Ovary (tissue), 9 donors: ENCODE results near the gene GOSR1. TPM values are rescaled to one million over a fixed set of nuclear protein-coding genes. Genes with fewer than 3 reads are reported as not detected.
"Not testable (repeated sequence)": the region's sequence is repeated elsewhere in the genome, so short reads cannot be mapped to it uniquely, and the experiment has no call there.

Source experiments
- DNase-seq, 5 donors: peaks; one replicate each; pipeline ENCODE4 v3.0.0-alpha.2; 2019 to 2020
- H3K27ac ChIP-seq, 2 donors: fragments of 200-600 bp; one replicate each; pipeline versions ENCODE4 v1.5.1 to v1.8.0; 2019 to 2022
- H3K27me3 ChIP-seq: fragments of 200-600 bp; one replicate; pipeline ENCODE4 v1.8.0; 2022
- H3K36me3 ChIP-seq: fragments of 200-600 bp; sonication (generic); one replicate; pipeline ENCODE4 v1.5.1; 2019
- H3K4me1 ChIP-seq: one replicate; pipeline ENCODE4 v1.8.1; 2013; ENCODE audit warnings: mild to moderate bottlenecking, moderate library complexity; ENCODE audit not compliant: insufficient read depth
- H3K4me3 ChIP-seq: fragments of 200-600 bp; sonication (generic); one replicate; pipeline ENCODE4 v1.5.1; 2017
- H3K9me3 ChIP-seq, 2 donors: fragments of 200-600 bp in 1 of 2; sonication (generic) in 1 of 2; one replicate each; pipeline versions ENCODE4 v1.5.1 to v1.8.1; 2013 to 2019; ENCODE audit warnings: mild to moderate bottlenecking in 1 of 2, moderate library complexity in 1 of 2
- EP300 ChIP-seq: sonication (generic); formaldehyde crosslinking; IDR thresholded peaks from one replicate; pipeline ENCODE4 v1.6.1; 2017; ENCODE audit warnings: antibody characterized with exemption
- POLR2A ChIP-seq: fragments of 450-650 bp; IDR thresholded peaks from one replicate; pipeline ENCODE4 v1.6.1; 2017; ENCODE audit warnings: antibody characterized with exemption, mild to moderate bottlenecking, moderate library complexity
- WGBS, 3 donors: extraction: QIAGEN DNeasy Blood & Tissue Kit in 1 of 3; methylation state at CpG; one replicate each; pipeline versions ENCODE4 v1.1.5 to v1.1.7; 2013 to 2017; 5-methylcytosine and 5-hydroxymethylcytosine counted together
- intact Hi-C, 4 donors: fragments of 100-400 bp; cut with DNase I; formaldehyde crosslinking; loops; one replicate each; pipeline versions ENCODE4 v1.11.0 to v1.15.1; 2022 to 2023
- polyA plus RNA-seq, 2 donors: library from polyadenylated mRNA; stranded (reverse); fragments of 200-250 nt in 1 of 2; fragments of 350-450 nt in 1 of 2; fragmentation: Illumina TruSeq in 1 of 2; extraction: RNeasy Lipid Tissue Mini Kit (QIAGEN cat#74804) in 1 of 2; gene quantifications; one replicate each; pipeline ENCODE4 v1.2.3, GENCODE V29; 2013 to 2014
- total RNA-seq, 7 donors: library from RNA; depleted of rRNA in 2 of 7; stranded (reverse); fragments of >200 nt in 2 of 7; fragmentation: NEBNext Ultra II Directional in 3 of 7; extraction: Animal tissue kit (Norgen Biotek cat#: 25700) in 3 of 7; gene quantifications; one replicate each; pipeline versions ENCODE4 v1.1.0 to v1.2.4, GENCODE V29; 2016 to 2023
- TF ChIP-seq, protein P1 (sequence below), 3 donors: fragments of 450-650 bp in 2 of 3; fragments of 200-600 bp in 1 of 3; IDR thresholded peaks; one replicate each; pipeline versions ENCODE4 v1.5.1 to v1.8.0; 2016 to 2022; ENCODE audit warnings: antibody characterized with exemption in 3 of 3, mild to moderate bottlenecking in 1 of 3
- donor health status: DM: no; HTN: no; CAD: no; lungs with moderate emphysema.
- donor health status: DM: no; HTN: no; CAD: no.
- donor health status: Bipolar disorder and iron deficiency.
- donor health status: DM: yes; HTN: yes; CAD: no.
- donor health status: DM: no; HTN: no; CAD: no.
- donor health status: DM: yes; HTN: yes; CAD: no.

The GOSR1 gene
- total and polyA plus RNA-seq, 9 donors: 19.1 to 66.9 (median 53.9) TPM

DNA sequence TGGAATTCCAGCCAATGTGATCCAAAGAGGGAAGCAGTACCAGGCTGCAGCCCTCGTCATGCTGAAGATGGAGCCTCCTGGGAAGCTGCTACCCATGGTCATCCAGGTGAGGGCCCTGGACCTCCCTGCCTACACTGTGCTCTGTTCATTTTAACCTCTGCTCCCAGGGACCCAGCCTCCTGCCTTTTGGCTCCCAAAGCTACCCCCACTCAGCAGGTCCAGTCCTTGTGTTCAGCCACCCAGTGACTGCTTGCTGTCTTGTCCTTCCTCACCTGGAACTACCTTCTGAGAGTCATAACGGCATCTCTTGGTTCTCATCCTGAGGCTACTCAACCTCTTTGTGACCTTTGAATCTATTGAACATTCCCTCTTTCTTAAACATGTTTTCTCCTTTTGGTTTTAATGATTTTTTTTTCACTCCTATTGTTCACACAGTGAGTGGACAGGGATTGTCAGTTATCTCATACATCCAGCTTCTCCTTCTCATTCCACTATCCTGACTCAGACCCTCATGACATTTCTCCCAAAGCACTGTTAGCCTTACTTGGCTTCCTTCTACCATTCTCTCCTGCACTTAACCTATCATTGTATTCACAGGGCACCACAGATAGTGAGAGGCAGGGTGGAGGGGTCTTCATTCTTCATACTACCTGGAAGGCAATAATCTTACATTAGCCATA, 53.3 kb downstream of the GOSR1 start:
- Histone ChIP-seq H3K36me3 (no peaks in the 10 kb centered on the region), H3K27me3 (no peaks in the 10 kb centered on the region), H3K4me3 (no peak overlapping the region), H3K27ac (no peak overlapping the region), H3K4me1 (no peaks in the 10 kb centered on the region), H3K9me3 (no peaks in the 10 kb centered on the region)
- 88 to 96% (median 94%) methylated on average over 2 of the region's 2 CpGs for WGBS, 3 donors
- intact Hi-C loops: no loop called here
- no peak for DNase-seq
- TF ChIP-seq, protein P1, sequence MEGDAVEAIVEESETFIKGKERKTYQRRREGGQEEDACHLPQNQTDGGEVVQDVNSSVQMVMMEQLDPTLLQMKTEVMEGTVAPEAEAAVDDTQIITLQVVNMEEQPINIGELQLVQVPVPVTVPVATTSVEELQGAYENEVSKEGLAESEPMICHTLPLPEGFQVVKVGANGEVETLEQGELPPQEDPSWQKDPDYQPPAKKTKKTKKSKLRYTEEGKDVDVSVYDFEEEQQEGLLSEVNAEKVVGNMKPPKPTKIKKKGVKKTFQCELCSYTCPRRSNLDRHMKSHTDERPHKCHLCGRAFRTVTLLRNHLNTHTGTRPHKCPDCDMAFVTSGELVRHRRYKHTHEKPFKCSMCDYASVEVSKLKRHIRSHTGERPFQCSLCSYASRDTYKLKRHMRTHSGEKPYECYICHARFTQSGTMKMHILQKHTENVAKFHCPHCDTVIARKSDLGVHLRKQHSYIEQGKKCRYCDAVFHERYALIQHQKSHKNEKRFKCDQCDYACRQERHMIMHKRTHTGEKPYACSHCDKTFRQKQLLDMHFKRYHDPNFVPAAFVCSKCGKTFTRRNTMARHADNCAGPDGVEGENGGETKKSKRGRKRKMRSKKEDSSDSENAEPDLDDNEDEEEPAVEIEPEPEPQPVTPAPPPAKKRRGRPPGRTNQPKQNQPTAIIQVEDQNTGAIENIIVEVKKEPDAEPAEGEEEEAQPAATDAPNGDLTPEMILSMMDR (IDR thresholded peaks at IDR 0.05): no peak
- TF ChIP-seq POLR2A (no peak), EP300 (no peak)

GRCh38 chr17:30532871-30533270, 55.7 kb downstream of the GOSR1 start:
- Histone ChIP-seq H3K4me1 (no peaks in the 10 kb centered on the region), H3K27me3 (no peaks in the 10 kb centered on the region), H3K27ac (no peak overlapping the region), H3K9me3 (no peaks in the 10 kb centered on the region), H3K36me3 (no peaks in the 10 kb centered on the region), H3K4me3 (no peak overlapping the region)
- TF ChIP-seq POLR2A (no peak), EP300 (no peak)
- TF ChIP-seq, protein P1 (IDR thresholded peaks at IDR 0.05): no peak
- DNase-seq: no peak
- 82 to 87% (median 86%) methylated on average over 2 of the region's 2 CpGs for WGBS, 3 donors
- intact Hi-C loops: no loop called here

DNA sequence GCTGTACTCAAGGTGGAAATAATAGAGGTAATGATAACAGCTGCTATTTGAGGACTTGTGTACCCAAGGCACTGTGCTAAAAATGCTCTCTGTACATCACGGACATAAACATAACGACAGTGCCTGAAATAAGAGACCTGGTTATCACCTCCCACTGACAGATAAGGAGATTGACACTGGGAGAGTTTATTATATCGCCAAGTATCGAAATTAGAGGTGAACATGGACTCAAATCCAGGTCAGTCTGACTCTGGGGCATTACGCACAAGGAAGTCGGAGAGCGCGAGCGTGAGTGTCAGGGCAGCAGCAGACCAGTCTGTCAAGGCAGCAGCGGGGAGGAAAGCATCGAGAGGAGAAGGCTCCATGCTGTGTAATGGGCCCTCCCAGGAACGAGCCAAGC, 57.1 kb downstream of the GOSR1 start:
- Histone ChIP-seq H3K36me3 (no peaks in the 10 kb centered on the region), H3K27ac (no peak overlapping the region), H3K27me3 (no peaks in the 10 kb centered on the region), H3K4me3 (no peak overlapping the region), H3K4me1 (no peaks in the 10 kb centered on the region), H3K9me3 (no peaks in the 10 kb centered on the region)
- DNase-seq: no peak
- no peak for TF ChIP-seq EP300
- TF ChIP-seq, protein P1 (IDR thresholded peaks at IDR 0.05): no peak
- no peak for TF ChIP-seq POLR2A
- 79 to 86% (median 84%) methylated on average over 12 of the region's 12 CpGs for WGBS, 3 donors
- intact Hi-C loops: no loop called here

GRCh38 chr17:30534938-30535921, 58.0 kb downstream of the GOSR1 start:
- H3K4me1 ChIP-seq: no peaks in the 10 kb centered on the region
- DNase-seq: no peak
- 78 to 80% (median 80%) methylated on average over 12 of the region's 12 CpGs for WGBS, 3 donors
- H3K27ac ChIP-seq: no peak overlapping the region
- no peaks in the 10 kb centered on the region for H3K9me3 ChIP-seq
- TF ChIP-seq, protein P1 (IDR thresholded peaks at IDR 0.05): no peak
- TF ChIP-seq POLR2A (no peak), EP300 (no peak)
- H3K4me3 ChIP-seq: no peak overlapping the region
- no peaks in the 10 kb centered on the region for H3K36me3 ChIP-seq
- no peaks in the 10 kb centered on the region for H3K27me3 ChIP-seq
- intact Hi-C loops: no loop called here

- H3K4me3 ChIP-seq, DNase-seq, H3K27me3 ChIP-seq, H3K4me1 ChIP-seq, H3K27ac ChIP-seq, H3K9me3 ChIP-seq, intact Hi-C loops, H3K36me3 ChIP-seq: not testable (repeated sequence)
- 87 to 91% (median 88%) methylated on average over 16 of the region's 16 CpGs for WGBS, 3 donors
Measured at GRCh38 chr17:30536846-30537245, 59.6 kb downstream of the GOSR1 start.

DNA sequence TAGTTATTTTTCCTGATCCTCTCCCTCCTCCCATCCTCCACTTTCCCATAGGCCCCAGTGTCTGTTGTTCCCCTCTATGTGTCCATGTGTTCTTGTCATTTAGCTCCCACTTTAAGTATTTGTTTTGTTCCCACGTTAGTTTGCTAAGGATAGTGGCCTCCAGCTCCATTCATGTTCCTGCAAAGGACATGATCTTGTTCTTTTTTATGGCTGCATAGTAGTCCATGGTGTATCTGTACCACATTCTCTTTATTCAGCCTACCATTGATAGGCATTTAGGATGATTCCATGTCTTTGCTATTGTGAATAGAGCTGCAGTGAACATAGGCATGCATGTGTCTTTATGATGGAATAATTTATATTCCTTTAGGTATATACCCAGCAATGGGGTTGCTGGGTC, 60.5 kb downstream of the GOSR1 start:
- H3K4me1 ChIP-seq, H3K27ac ChIP-seq, DNase-seq, H3K27me3 ChIP-seq, H3K9me3 ChIP-seq, intact Hi-C loops, H3K4me3 ChIP-seq, H3K36me3 ChIP-seq: not testable (repeated sequence)
- WGBS, 3 donors: 54 to 78% (median 76%) methylated on average over 1 of the region's 1 CpG
